HG03064 (cell line): ENCODE data around the gene FOXN3.

Source experiments
- ATAC-seq: cut with Tn5 transposase; IDR thresholded peaks from one replicate; pipeline ENCODE4 v1.9.1; 2021; ENCODE audit warnings: low read depth; ENCODE audit not compliant: unreplicated experiment

FOXN3 gene

GRCh38 chr14:89386212-89386886, 30.7 kb downstream of the FOXN3 start:
- ATAC-seq, result no peak

- no peak for ATAC-seq
Observed at GRCh38 chr14:89384636-89385035, 32.4 kb downstream of the FOXN3 start.

GRCh38 chr14:89384023-89384422, 33.0 kb downstream of the FOXN3 start:
- ATAC-seq, result peak; percentile 84

GRCh38 chr14:89382901-89383845, 33.9 kb downstream of the FOXN3 start:
- ATAC-seq, result no peak

GRCh38 chr14:89382487-89382886, 34.5 kb downstream of the FOXN3 start:
- no peak for ATAC-seq

GRCh38 chr14:89379891-89380820, 36.9 kb downstream of the FOXN3 start:
- ATAC-seq, result no peak

GRCh38 chr14:89379006-89379405, 38.0 kb downstream of the FOXN3 start:
- no peak for ATAC-seq

- peak; percentile 58 for ATAC-seq
Observed at GRCh38 chr14:89378119-89378518, 38.9 kb downstream of the FOXN3 start.

- no peak for ATAC-seq
Observed at GRCh38 chr14:89377544-89377943, 39.5 kb downstream of the FOXN3 start.

GRCh38 chr14:89374908-89375307, 42.1 kb downstream of the FOXN3 start:
- ATAC-seq, result no peak

- no peak for ATAC-seq
Observed at GRCh38 chr14:89373185-89373584, 43.8 kb downstream of the FOXN3 start.

- ATAC-seq, result no peak
Observed at GRCh38 chr14:89372512-89372883, 44.5 kb downstream of the FOXN3 start.

GRCh38 chr14:89371585-89372511, 45.2 kb downstream of the FOXN3 start:
- ATAC-seq, result no peak

GRCh38 chr14:89370781-89371180, 46.3 kb downstream of the FOXN3 start:
- ATAC-seq, result no peak

- no peak for ATAC-seq
Observed at GRCh38 chr14:89370381-89370780, 46.7 kb downstream of the FOXN3 start.

GRCh38 chr14:89369656-89370055, 47.4 kb downstream of the FOXN3 start:
- ATAC-seq, result no peak

- no peak for ATAC-seq
Observed at GRCh38 chr14:89368490-89369477, 48.2 kb downstream of the FOXN3 start.

- ATAC-seq, result no peak
Observed at GRCh38 chr14:89367779-89368120, 49.3 kb downstream of the FOXN3 start.
